Measurements from ENCODE around the gene HSP90AB1. TPM values are rescaled to one million over a fixed set of nuclear protein-coding genes. Genes with fewer than 3 reads are reported as not detected.

HSP90AB1 gene
- 1,541 and 1,680 TPM in 2 replicates for total RNA-seq

DNA sequence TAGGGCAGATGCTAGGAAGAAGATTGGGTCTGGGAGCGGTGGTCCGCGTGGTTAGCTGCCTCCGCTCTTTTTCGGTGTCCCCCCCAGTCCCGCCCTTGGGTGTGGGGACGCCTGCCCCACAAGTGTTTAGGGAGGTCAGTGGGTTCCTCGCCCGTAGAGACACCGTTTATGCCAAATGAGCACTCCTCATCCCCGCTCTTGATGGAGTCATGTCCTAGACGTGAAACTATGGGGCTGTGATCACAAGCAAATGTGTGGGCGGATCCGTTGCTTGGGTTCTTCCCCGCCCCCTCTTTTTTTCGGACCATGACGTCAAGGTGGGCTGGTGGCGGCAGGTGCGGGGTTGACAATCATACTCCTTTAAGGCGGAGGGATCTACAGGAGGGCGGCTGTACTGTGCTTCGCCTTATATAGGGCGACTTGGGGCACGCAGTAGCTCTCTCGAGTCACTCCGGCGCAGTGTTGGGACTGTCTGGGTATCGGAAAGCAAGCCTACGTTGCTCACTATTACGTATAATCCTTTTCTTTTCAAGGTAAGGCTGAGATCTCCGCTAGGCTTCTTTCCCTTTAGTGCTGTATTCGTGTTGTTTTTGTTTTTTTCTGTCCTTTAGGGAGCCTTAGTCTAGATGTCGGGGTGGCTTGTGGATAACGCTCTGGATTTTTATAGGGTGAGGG is at the start of gene HSP90AB1:
Gene HSP90AB1 (plus strand): TSS at position 439 of the 675 bp plus-strand sequence. CDS start 1,529 bp downstream, outside the sequence.
- TF ChIP-seq, protein P1, sequence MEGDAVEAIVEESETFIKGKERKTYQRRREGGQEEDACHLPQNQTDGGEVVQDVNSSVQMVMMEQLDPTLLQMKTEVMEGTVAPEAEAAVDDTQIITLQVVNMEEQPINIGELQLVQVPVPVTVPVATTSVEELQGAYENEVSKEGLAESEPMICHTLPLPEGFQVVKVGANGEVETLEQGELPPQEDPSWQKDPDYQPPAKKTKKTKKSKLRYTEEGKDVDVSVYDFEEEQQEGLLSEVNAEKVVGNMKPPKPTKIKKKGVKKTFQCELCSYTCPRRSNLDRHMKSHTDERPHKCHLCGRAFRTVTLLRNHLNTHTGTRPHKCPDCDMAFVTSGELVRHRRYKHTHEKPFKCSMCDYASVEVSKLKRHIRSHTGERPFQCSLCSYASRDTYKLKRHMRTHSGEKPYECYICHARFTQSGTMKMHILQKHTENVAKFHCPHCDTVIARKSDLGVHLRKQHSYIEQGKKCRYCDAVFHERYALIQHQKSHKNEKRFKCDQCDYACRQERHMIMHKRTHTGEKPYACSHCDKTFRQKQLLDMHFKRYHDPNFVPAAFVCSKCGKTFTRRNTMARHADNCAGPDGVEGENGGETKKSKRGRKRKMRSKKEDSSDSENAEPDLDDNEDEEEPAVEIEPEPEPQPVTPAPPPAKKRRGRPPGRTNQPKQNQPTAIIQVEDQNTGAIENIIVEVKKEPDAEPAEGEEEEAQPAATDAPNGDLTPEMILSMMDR (conservative IDR thresholded peaks at IDR 0.05; ENCODE audit: low read depth, low read length): no peak
- H3K4me3 ChIP-seq (ENCODE audit: low read depth, low read length): peak within 1 kb of the TSS; percentile 76
- DNase-seq (ENCODE audit: low read depth): peak; percentile 93

DNA sequence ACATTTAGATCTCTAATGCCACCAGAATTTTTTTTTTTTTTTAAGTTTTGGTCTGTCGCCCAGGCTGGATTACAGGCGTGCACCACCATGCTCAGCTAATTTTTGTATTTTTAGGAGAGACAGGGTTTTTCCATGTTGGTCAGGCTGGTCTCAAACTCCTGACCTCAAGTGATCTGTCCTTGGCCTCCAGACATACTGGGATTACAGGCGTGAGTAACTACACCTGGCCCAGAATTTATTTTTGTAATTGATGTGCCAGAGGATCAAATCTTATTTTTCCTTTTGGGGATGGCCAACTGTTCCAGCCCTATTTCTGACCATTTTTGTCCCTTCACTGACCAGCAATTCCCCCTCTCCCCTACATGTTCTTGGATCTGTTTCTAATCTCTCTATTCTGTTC is 48.2 kb upstream of the HSP90AB1 start:
- no peak for DNase-seq (ENCODE audit: low read depth)
- TF ChIP-seq, protein P1 (conservative IDR thresholded peaks at IDR 0.05; ENCODE audit: low read depth, low read length): no peak
- H3K4me3 ChIP-seq (ENCODE audit: low read depth, low read length): no peak overlapping the region

DNA sequence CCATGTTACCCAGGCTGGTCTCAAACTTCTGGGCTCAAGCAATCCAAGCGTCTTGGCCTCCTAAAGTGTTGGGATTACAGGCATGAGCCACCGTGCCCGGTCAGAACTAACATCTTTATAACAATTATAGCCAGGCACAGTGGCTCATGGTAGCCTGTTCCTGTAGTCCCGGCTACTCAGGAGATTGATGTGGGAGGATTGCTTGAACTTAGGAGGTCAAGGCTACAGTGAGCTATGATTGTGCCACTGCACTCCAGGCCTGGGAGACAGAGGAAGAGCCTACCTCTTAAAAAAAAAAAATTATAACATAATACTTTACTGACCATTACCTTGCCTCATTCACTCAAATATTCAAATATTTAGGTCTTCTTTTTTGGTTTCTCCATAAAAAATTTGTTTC is 47.0 kb upstream of the HSP90AB1 start:
- H3K4me3 ChIP-seq (ENCODE audit: low read depth, low read length): no peak overlapping the region
- DNase-seq (ENCODE audit: low read depth): no peak
- TF ChIP-seq, protein P1 (conservative IDR thresholded peaks at IDR 0.05; ENCODE audit: low read depth, low read length): no peak

GRCh38 chr6:44201200-44201599 is 45.7 kb upstream of the HSP90AB1 start:
- TF ChIP-seq, protein P1 (conservative IDR thresholded peaks at IDR 0.05; ENCODE audit: low read depth, low read length): no peak
- H3K4me3 ChIP-seq (ENCODE audit: low read depth, low read length): no peak overlapping the region
- DNase-seq (ENCODE audit: low read depth): no peak

- H3K4me3 ChIP-seq (ENCODE audit: low read depth, low read length): no peak overlapping the region
- TF ChIP-seq, protein P1 (conservative IDR thresholded peaks at IDR 0.05; ENCODE audit: low read depth, low read length): no peak
Observed at GRCh38 chr6:44201638-44202303, 45.1 kb upstream of the HSP90AB1 start.

DNA sequence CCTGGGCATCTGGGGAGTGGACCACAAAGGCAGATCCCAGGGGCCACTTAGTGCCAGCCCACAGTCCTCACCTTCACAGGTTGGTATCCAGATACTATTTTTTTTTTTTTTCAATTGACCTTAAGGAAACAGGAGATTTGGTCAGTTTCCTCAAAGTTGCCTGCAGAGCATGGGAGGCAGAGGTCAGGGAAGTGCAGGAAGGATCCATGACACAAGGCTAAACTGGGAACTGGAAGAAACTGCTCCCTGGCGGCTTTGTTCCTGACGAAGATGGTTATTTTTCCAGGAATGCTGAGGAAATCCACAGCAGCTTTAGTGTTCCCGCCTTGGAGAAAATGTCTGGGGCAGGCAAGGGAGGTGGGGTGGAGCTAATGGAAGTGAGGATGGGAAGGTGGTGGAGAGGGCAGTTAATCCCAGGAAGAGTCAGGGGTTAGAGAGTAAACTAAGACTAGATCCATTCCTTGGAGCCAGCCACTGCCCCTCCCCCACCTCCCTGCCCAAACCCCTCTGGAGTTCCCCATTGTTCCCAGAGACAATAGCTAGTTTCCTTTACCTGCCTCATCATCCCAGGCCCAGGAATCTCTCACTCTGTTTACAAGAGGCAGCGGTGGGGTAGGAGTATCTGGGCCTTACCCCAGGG is 44.4 kb upstream of the HSP90AB1 start:
- TF ChIP-seq, protein P1 (conservative IDR thresholded peaks at IDR 0.05; ENCODE audit: low read depth, low read length): no peak
- DNase-seq (ENCODE audit: low read depth): no peak
- no peak overlapping the region for H3K4me3 ChIP-seq (ENCODE audit: low read depth, low read length)

More at GRCh38 chr6:44201638-44202303, 45.1 kb upstream of the HSP90AB1 start:
- no peak for DNase-seq (ENCODE audit: low read depth)

Data from epithelial cell of proximal tubule (primary cell).